Endothelial cell of hepatic sinusoid (primary cell): Measurements from ENCODE around the gene FMN2.

ENCODE experiments used
- in situ Hi-C: cut with HindIII; loops from 2 replicates; pipeline ENCODE4 v1.10.0; 2017; ENCODE audit warnings: low sequenced_read_pairs

FMN2 gene

GRCh38 chr1:240091614-240092300 is at the start of gene FMN2:
Gene FMN2, plus strand, starts transcription at chr1:240091883. Its CDS starts 227 bp downstream, at chr1:240092110.
- in situ Hi-C loops = no loop called here

DNA sequence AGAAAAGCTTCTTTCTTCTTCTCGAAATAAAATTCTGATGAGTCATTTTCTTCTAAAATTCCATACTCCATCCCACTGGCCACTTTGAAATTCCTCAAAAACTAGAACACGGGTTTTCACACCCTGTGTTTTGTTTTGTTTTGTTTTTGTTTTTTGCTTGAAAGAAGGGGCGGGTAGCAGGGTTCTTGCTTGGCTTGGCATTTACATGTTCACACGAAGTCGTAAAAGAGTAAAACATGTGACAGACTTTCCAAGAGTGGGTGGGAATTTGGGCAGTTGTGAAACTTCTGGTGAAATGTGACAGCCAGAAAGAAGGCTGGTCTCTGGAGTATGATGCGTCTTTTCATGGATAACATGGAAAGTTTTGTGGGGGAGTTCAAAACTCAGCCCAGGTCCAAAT is 47.1 kb upstream of the FMN2 start:
- in situ Hi-C loops = no loop called here

DNA sequence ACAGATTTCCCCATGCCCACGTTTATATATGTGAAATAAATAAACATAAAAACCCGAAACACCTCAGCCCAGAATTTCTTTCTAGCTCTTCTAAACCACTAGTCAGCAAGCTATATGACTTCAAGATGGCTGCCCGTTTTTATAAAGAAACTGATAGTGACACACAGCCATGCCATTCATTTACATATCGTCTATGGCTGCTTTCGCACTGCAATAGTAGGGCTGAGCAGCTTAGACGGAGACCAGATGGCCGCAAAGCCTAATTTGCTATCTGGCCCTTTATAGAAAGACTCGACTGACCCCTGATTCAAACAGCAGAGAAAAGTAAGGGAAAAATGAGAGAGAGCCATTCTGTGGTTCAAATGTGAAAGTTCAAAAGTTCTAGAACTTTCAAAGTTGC is 45.7 kb upstream of the FMN2 start:
- in situ Hi-C loops = no loop called here

DNA sequence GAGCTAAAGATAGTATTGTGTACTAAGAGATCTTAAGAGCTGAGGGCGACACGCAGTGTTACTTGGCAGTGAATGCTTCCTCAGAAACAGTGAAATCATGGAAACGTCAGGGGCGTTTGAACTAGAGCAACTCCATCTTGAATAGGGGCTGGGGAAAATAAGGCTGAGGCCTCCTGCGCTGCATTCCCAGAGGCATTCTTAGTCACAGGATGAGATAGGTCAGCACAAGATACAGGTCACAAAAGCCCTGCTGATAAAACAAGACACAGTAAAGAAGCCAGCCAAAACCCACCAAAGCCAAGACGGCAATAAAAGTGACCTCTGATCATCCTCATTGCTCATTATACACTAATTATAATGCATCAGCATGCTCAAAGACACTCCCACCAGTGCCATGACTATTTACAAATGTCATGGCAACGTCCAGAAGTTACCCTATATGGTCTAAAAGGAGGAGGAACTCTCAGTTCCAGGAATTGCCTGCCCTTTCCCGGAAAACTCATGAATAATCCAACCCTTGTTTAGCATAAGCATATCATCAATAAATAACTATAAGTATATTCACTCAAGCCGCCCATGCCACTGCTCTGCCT is 37.5 kb upstream of the FMN2 start:
- in situ Hi-C loops = no loop called here

DNA sequence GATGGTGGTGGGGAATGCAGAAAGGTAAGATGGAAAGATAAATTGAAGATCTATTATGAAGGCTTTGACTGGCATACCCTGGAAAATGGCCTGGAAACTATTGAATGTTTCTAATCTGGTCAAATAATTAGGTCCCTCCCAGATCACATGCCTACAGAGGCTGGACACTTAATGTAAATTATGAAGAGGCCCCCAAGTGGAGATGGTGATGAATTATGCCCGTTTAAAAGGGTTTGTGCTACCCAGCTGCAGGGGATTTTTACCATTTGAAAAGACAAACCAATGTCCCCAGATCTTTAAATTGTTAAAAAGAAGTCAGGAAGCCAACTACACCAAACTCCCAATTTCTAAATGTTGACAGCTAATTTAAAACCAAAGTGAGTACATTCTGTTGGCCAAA is 35.7 kb upstream of the FMN2 start:
- in situ Hi-C loops = no loop called here

DNA sequence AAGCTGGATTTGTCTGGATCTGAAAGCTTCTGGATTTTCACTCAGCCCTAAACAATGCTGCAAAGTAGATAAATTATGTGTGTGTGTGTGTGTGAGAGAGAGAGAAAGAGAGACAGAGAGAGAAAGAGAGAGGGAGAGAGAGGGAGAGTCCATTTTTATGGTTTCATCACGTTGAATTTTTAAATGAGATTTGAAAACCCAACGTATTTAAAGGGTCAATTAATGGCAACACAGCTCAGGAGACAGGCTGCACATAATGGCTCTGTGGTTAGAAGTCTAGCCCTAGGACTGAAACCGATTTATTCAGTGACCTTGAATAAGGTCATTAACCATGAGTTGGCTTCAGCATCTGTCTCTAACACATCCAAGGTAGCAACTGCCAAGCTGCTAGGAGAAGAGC is 35.3 kb upstream of the FMN2 start:
- in situ Hi-C loops = no loop called here

GRCh38 chr1:240058049-240058448 is 33.6 kb upstream of the FMN2 start:
- in situ Hi-C loops = no loop called here

DNA sequence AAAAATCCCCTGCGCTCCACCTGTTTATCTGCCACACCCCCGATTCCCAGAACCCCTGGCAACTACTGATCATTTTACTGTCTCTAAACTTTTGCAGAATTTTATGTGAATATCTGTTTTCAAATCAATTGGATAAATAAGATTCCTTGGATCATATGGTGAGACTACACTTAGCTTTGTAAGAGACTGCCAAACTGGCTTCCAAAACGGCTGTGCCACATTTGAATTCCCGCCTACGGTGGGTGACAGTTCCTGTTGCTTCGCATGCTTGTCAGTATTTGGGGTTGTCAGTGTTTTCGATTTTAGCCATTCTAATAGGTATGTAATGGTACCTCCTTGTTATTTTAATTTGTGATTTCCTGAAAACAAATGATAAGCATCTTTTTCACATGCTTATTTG is 22.7 kb upstream of the FMN2 start:
- in situ Hi-C loops = no loop called here

DNA sequence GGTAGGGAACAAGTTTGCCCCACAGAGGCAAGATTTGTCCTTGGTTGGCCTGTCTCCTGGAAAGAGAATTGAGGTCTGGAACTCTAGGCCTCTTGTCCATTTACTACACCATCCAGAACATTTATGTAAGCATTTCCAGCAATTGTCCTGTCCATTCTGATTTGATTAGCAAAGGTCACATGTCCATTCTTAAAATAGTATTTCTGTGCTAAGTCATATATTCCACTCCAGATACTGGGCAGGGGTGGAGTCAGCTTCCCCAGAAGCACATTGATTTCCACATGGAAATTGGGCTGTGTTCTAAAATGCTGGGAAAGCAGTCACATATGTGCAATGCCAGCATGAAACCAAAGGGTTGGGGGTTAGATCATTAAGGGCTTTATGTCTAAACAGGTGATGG is 21.5 kb upstream of the FMN2 start:
- in situ Hi-C loops = no loop called here

GRCh38 chr1:240073097-240073496 is 18.6 kb upstream of the FMN2 start:
- in situ Hi-C loops = no loop called here

- in situ Hi-C loops = no loop called here
Observed at GRCh38 chr1:240074422-240074821, 17.3 kb upstream of the FMN2 start.

DNA sequence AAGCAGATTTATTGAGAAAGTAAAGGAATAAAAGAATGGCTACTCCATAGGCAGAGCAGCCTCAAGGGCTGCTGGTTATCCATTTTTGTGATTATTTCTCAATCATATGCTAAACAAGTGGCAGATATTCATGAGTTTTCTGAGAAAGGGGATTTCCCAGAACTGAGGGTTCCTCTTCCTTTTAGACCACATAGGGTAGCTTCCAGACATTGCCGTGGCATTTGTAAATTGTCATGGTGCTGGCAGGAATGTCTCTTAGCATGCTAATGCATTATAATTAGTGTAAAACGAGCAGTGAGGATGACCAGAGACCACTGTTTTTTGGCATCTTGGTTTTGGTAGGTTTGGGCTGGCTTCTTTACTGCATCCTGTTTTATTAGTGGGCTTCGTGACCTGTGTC is 16.8 kb upstream of the FMN2 start:
- in situ Hi-C loops = loop anchor here (5.0 kb wide), 1 partner anchor 48 kb away; no protein-coding TSS in a partner anchor

DNA sequence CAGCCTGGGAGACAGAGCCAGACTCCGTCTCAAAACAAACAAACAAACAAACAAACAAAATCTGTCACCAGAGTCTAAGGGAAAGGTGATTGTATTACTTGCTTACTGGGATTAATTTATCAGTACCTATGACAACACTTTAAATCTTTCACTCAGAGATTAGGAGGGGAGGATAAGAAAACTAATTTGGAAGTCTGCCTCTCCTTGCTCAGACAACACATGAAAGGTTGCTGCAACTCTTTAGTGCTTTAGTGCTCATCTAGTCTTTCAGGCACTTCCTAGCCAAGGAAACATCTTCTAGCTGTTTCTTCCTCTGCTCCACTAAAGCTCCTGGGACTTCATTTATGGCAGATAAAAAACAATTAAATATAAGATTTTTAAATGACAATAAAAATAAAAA is 7.3 kb upstream of the FMN2 start:
- in situ Hi-C loops = no loop called here

DNA sequence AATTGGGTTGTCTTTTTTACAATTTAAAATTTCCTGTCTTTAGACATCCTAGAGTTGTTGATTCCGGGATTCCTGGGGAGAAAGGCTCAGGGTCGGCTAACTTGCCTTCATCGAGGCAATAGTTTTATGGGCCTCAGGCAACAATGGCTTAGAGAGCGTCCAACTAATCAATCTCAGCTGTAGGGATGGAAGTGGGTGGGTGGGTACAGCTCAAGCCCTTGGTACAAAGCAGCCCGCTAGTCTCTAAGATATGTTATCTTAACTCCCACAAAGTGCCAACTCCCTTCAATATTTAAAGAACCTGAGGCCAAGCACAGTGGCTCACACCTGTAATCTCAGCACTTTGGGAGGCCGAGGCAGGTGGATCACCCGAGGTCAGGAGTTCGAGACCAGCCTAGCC is 6.9 kb upstream of the FMN2 start:
- in situ Hi-C loops = no loop called here

DNA sequence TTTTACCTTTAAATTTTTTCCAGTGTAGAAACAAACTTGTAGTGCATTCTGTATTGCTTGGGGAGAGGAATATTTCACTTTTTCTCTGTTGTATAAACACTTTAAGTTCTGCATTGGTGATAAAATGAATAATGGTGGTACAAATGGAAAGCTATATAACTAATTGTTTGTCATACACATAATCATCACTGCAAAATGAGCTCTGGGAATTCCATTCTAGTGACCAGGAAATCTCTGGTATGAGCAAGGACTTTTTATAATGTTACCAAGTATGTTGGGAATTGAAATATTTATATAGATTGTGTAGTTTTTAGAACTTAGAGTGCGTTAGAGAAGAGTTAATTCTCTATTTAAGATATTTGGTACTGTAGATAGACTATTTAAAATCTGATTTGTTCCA is 5.0 kb upstream of the FMN2 start:
- in situ Hi-C loops = no loop called here

- in situ Hi-C loops = no loop called here
Observed at GRCh38 chr1:240090014-240090413, 1.7 kb upstream of the FMN2 start.

DNA sequence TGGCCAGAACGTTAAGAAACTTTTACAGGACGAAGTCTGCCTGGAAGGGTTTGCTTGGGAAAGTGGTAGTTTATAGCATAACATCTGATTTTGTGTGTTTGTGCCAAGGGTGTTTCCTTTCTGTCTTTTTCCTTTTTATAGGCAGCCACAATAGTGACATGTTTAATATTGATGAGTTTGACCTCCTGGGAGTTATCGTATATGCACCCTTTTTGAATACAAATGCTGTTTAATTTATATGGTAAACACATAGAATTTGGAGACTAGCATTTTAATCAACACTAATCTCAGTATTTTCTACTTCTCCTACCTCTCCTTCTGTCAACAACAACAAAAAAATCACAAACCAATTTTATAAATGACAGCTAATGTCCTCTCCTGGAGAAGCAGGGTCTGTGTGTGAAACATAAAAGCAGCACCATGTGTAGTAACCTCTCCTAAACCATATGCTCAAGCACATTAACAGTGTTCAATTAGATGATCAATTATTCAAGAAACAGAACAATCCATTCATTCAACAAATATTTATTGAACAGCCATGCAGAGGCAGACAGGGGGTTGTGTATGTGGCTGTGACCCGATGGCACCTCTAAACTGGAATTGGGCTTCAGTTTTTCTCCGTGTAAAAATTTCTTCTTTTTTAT is 604 bp upstream of the FMN2 start:
- in situ Hi-C loops = no loop called here

- in situ Hi-C loops = no loop called here
Observed at GRCh38 chr1:240092301-240093119, 827 bp downstream of the FMN2 start.

DNA sequence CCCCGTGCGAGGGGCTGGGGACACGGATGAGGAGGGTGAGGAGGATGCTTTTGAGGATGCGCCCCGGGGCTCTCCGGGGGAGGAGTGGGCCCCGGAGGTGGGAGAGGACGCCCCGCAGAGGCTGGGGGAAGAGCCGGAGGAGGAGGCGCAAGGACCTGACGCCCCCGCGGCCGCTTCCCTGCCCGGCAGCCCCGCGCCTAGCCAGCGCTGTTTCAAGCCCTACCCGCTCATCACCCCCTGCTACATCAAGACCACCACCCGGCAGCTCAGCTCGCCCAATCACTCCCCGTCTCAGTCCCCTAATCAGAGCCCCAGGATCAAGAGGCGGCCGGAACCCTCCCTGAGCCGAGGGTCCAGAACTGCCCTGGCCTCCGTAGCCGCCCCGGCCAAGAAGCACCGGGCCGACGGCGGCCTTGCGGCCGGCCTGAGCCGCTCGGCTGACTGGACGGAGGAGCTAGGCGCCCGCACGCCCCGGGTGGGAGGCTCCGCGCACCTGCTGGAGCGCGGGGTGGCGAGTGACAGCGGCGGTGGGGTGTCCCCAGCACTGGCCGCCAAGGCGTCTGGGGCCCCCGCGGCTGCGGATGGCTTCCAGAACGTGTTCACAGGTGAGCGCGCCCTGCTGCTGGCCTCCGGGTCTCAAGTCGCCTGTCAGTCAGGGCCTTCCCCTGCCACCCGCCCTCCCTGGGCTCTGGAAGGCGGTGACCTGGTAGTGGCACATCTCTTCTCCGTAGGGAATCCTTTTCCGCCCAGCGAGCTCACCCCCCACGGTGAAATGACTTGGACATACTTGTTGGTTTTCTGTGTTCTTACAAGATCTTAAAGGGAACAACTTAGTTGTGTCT is 1.7 kb downstream of the FMN2 start:
- in situ Hi-C loops = no loop called here

GRCh38 chr1:240094041-240094722 is 2.5 kb downstream of the FMN2 start:
- in situ Hi-C loops = no loop called here
